Stimulated activated CD8-positive, alpha-beta memory T cell treated with anti-CD3 and anti-CD28 coated beads, Interleukin-4, amount 100 ng/mL, for 1 hour (primary cell): Measurements from ENCODE around the gene MTHFSD.

Experiments
- DNase-seq, 2 donors: peaks; one replicate each; pipeline ENCODE4 v3.0.0-alpha.2; 2020; ENCODE audit warnings: low read depth in 2 of 2, low spot score in 1 of 2

The MTHFSD gene

GRCh38 chr16:86494039-86494564, 60.9 kb downstream of the MTHFSD start:
- no peak for DNase-seq

- DNase-seq = no peak
Observed at GRCh38 chr16:86492961-86493629, 61.9 kb downstream of the MTHFSD start.

GRCh38 chr16:86492267-86492960, 62.6 kb downstream of the MTHFSD start:
- no peak for DNase-seq

- DNase-seq = no peak
Observed at GRCh38 chr16:86491640-86492023, 63.4 kb downstream of the MTHFSD start.

- no peak for DNase-seq
Observed at GRCh38 chr16:86490859-86491639, 64.0 kb downstream of the MTHFSD start.

- no peak for DNase-seq
Observed at GRCh38 chr16:86485746-86486145, 69.3 kb downstream of the MTHFSD start.

GRCh38 chr16:86484240-86484639, 70.8 kb downstream of the MTHFSD start:
- DNase-seq = no peak

- DNase-seq = no peak
Observed at GRCh38 chr16:86481607-86482006, 73.4 kb downstream of the MTHFSD start.

GRCh38 chr16:86480444-86480843, 74.6 kb downstream of the MTHFSD start:
- DNase-seq = no peak
